PC-3 (cell line): ENCODE results near the gene NBAS. TPM values are rescaled to one million over a fixed set of nuclear protein-coding genes. Genes with fewer than 3 reads are reported as not detected.

Experiments
- ATAC-seq: fragments of 200-7000 bp; cut with Tn5 transposase; 2 replicates; pipeline ENCODE4 v1.9.1; 2020; ENCODE audit warnings: mild to moderate bottlenecking, moderate library complexity
- BruUV-seq: library from RNA; stranded (reverse); fragments of 400-500 nt; replicated peaks from 2 replicates; lab custom pipeline; 2021; lab: Mats Ljungman, UMichigan
- CTCF ChIA-PET: fragments of 300-600 bp; sonication (Branson Sonifier 250); formaldehyde crosslinking; loops from one replicate; lab custom pipeline; 2022; ENCODE audit warnings: antibody characterized with exemption; lab: Charles Lee
- POLR2A ChIA-PET: fragments of 300-600 bp; sonication (Branson Sonifier 250); formaldehyde crosslinking; loops from one replicate; lab custom pipeline; 2022; ENCODE audit warnings: antibody characterized with exemption; ENCODE audit not compliant: unreplicated experiment; lab: Charles Lee
- DNase-seq: peaks from one replicate; pipeline ENCODE4 v3.0.0-alpha.2; 2015
- H2AFZ ChIP-seq: fragments of 300-600 bp; sonication (generic); 2 replicates; pipeline ENCODE4 v1.6.0; 2016; ENCODE audit warnings: antibody characterized with exemption, low read length
- H3F3A ChIP-seq: fragments of 300-600 bp; sonication (generic); one replicate; pipeline ENCODE4 v1.6.0; 2017; ENCODE audit warnings: antibody characterized with exemption, low read length, control low read depth, mild to moderate bottlenecking; ENCODE audit not compliant: unreplicated experiment
- H3K27ac ChIP-seq: fragments of 300-600 bp; sonication (generic); 2 replicates; pipeline ENCODE4 v1.5.1; 2016; ENCODE audit warnings: mild to moderate bottlenecking, low read length
- H3K27me3 ChIP-seq: fragments of 300-600 bp; sonication (generic); 2 replicates; pipeline ENCODE4 v1.6.1; 2016; ENCODE audit warnings: low read length, mixed read lengths
- H3K36me3 ChIP-seq: fragments of 300-600 bp; sonication (generic); 2 replicates; pipeline ENCODE4 v1.6.1; 2016; ENCODE audit warnings: low read depth, mixed run types, low read length, mixed read lengths
- H3K4me1 ChIP-seq: fragments of 300-600 bp; sonication (generic); 2 replicates; pipeline ENCODE4 v1.5.1; 2016; ENCODE audit warnings: low read length; ENCODE audit not compliant: insufficient read depth
- H3K4me2 ChIP-seq: fragments of 300-600 bp; sonication (generic); 2 replicates; pipeline ENCODE4 v1.6.0; 2016; ENCODE audit warnings: low read length
- H3K4me3 ChIP-seq: fragments of 300-600 bp; sonication (generic); 2 replicates; pipeline ENCODE4 v1.5.1; 2016; ENCODE audit warnings: mild to moderate bottlenecking, low read length, mixed read lengths
- H3K79me2 ChIP-seq: fragments of 300-600 bp; sonication (generic); 2 replicates; pipeline ENCODE4 v1.6.1; 2017; ENCODE audit warnings: low read length, mixed read lengths
- H3K9ac ChIP-seq: fragments of 300-600 bp; sonication (generic); 2 replicates; pipeline ENCODE4 v1.6.0; 2016; ENCODE audit warnings: mild to moderate bottlenecking, low read length
- H3K9me2 ChIP-seq: fragments of 300-600 bp; sonication (generic); replicated peaks from 2 replicates; pipeline ENCODE4 v1.6.1; 2016; ENCODE audit warnings: mixed run types, low read length, mixed read lengths
- H3K9me3 ChIP-seq: fragments of 300-600 bp; sonication (generic); 2 replicates; pipeline ENCODE4 v1.6.1; 2016; ENCODE audit warnings: low read length, mixed read lengths
- H4K20me1 ChIP-seq: fragments of 300-600 bp; sonication (generic); 2 replicates; pipeline ENCODE4 v1.6.1; 2016; ENCODE audit warnings: low read length, mixed read lengths
- EZH2 ChIP-seq: fragments of 300-600 bp; sonication (generic); IDR thresholded peaks from one replicate; pipeline ENCODE4 v1.6.1; 2017; ENCODE audit warnings: antibody characterized with exemption, mild to moderate bottlenecking, low read length; ENCODE audit not compliant: unreplicated experiment
- EZH2phosphoT487 ChIP-seq: fragments of 300-600 bp; sonication (generic); IDR thresholded peaks from 2 replicates; pipeline ENCODE4 v1.6.1; 2018; ENCODE audit warnings: mild to moderate bottlenecking, antibody characterized with exemption, low read length, borderline replicate concordance
- intact Hi-C: fragments of 100-400 bp; cut with micrococcal nuclease; formaldehyde crosslinking; loops from 2 replicates; pipeline ENCODE4 v1.9.0; 2023
- total RNA-seq: library from RNA; depleted of rRNA; stranded (reverse); fragments of >200 nt; gene quantifications from 2 replicates; pipeline ENCODE4 v1.2.3, GENCODE V29; 2014
- TF ChIP-seq, protein P1 (sequence below): fragments of 300-600 bp; sonication (generic); conservative IDR thresholded peaks from 2 replicates; pipeline ENCODE4 v1.5.1; 2017; ENCODE audit warnings: antibody characterized with exemption, low read depth, mild to moderate bottlenecking, low read length

Gene NBAS
- total RNA-seq, 1 experiment from 2014 or later = 37.2 TPM

DNA sequence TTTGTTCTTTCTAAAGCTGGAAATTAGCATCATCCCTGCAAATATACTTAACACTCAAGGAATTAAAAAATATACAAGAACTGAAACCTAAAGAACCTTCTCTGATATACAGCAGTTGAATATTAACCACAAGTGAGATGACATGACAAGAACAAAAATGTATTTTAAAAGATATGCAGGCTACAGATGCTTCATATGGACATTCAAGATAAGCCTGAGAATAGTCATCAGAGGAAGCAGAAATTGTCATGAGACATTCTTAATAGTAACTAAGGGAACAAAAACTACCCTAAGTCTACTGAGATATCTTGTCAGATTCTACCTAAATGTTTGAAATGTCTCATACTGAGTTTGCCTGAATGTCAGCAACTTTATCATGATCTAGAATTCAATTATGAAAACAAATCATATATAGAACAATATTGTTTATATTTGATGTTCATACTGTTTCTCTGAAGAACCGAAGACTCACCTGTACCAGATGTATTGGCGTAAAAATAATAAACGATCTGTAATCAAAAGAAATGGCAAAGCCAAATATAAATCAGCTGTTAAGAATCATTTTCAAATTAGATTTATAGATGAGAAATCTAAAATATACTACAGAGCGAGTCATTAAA is 4.7 kb downstream of the NBAS start:
- DNase-seq (no peak), ATAC-seq (no peak)
- no peak overlapping the region for H2AFZ ChIP-seq
- H3K9ac ChIP-seq = no peak overlapping the region
- H3K4me3 ChIP-seq = no peak overlapping the region
- TF ChIP-seq, protein P1, sequence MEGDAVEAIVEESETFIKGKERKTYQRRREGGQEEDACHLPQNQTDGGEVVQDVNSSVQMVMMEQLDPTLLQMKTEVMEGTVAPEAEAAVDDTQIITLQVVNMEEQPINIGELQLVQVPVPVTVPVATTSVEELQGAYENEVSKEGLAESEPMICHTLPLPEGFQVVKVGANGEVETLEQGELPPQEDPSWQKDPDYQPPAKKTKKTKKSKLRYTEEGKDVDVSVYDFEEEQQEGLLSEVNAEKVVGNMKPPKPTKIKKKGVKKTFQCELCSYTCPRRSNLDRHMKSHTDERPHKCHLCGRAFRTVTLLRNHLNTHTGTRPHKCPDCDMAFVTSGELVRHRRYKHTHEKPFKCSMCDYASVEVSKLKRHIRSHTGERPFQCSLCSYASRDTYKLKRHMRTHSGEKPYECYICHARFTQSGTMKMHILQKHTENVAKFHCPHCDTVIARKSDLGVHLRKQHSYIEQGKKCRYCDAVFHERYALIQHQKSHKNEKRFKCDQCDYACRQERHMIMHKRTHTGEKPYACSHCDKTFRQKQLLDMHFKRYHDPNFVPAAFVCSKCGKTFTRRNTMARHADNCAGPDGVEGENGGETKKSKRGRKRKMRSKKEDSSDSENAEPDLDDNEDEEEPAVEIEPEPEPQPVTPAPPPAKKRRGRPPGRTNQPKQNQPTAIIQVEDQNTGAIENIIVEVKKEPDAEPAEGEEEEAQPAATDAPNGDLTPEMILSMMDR = no peak
- TF ChIP-seq EZH2 (no peak), EZH2phosphoT487 (no peak)
- H3K9me3 ChIP-seq = no peaks in the 10 kb centered on the region
- H3K27ac ChIP-seq = no peak overlapping the region
- peaks cover 10% of the 10 kb centered on the region; the same call in 1 of the 2 replicates for H3K36me3 ChIP-seq
- CTCF ChIA-PET = no interaction called here
- intact Hi-C loops = no loop called here
- H3K9me2 ChIP-seq = no peaks in the 10 kb centered on the region
- no peaks in the 10 kb centered on the region for H3F3A ChIP-seq
- no peak overlapping the region for H3K4me2 ChIP-seq
- BruUV-seq = no TSS peak
- POLR2A ChIA-PET = no interaction called here
- no peaks in the 10 kb centered on the region for H3K27me3 ChIP-seq
- H4K20me1 ChIP-seq = no peaks in the 10 kb centered on the region
- peaks cover 12% of the 10 kb centered on the region; the same call in 1 of the 2 replicates for H3K4me1 ChIP-seq
- H3K79me2 ChIP-seq = peaks cover 47% of the 10 kb centered on the region

DNA sequence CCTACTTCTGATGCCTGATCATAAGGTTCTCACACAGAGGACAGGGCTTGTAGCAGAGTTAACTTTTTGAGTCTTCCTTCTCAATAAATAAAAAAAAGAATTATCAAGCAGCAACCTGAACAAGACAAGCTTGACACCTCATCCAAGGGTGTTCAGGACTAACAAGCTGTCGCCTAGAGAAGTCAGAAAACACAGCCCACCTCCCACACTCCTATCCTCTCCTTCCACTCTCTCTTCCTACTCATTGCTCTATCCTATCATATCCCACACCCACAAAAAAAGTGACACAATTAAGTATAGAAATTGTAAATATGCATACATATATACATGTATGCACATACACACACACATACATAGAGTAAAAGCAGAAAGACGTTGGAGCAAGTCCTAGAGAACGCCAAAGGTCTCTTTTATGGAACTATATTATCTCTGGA is 5.4 kb downstream of the NBAS start:
- POLR2A ChIA-PET = no interaction called here
- CTCF ChIA-PET = no interaction called here
- Histone ChIP-seq H2AFZ (no peak overlapping the region), H3K79me2 (peaks cover 40% of the 10 kb centered on the region), H3K27me3 (no peaks in the 10 kb centered on the region), H4K20me1 (no peaks in the 10 kb centered on the region), H3K4me3 (no peak overlapping the region), H3K9me2 (no peaks in the 10 kb centered on the region), H3K4me2 (no peak overlapping the region), H3K4me1 (peaks cover 10% of the 10 kb centered on the region; the same call in 1 of the 2 replicates), H3K27ac (no peak overlapping the region), H3F3A (no peaks in the 10 kb centered on the region), H3K9ac (no peak overlapping the region), H3K36me3 (peaks cover 10% of the 10 kb centered on the region; the same call in 1 of the 2 replicates), H3K9me3 (no peaks in the 10 kb centered on the region)
- no peak for ATAC-seq
- intact Hi-C loops = no loop called here
- TF ChIP-seq EZH2 (no peak), EZH2phosphoT487 (no peak)
- TF ChIP-seq, protein P1 = no peak
- no peak for DNase-seq
- no TSS peak for BruUV-seq

DNA sequence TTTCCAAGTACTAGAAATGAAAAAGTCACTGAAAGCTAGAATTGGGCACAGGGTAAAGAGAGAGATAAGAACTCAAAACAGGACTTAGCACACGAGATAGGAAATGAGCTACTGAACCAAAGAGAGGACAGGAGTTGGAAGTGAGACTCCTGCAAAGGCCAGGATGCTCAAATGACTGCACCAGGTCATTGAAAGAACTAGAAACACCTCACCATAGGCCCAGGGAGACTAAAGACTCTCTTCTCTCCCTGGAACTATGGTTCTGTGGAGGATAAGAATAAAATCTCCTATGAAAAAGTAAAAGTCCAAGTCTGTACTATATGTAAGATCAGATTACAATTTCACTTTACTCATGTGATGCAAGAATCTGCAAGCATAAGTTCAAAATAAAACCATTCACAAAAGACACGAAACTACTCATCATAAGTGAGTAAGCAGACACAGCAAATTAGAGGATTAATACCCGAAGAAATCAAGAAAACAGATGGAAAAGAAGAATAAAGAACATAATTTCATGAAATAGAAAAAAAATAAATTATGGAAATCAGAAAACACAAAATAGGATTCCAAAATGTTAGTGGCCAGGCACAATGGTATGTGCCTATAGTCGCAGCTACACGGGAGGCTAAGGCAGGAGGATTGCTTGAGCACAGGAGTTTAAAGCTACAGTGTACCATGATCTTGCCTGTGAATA is 6.5 kb downstream of the NBAS start:
- CTCF ChIA-PET = no interaction called here

More for the DNA sequence above, 6.5 kb downstream of the NBAS start:
- POLR2A ChIA-PET = no interaction called here
- TF ChIP-seq, protein P1 = no peak
- TF ChIP-seq EZH2phosphoT487 = no peak
- TF ChIP-seq EZH2 = no peak
- no peaks in the 10 kb centered on the region for H3K9me3 ChIP-seq
- H2AFZ ChIP-seq = no peak overlapping the region
- H4K20me1 ChIP-seq = no peaks in the 10 kb centered on the region
- H3K79me2 ChIP-seq = peaks cover 29% of the 10 kb centered on the region
- intact Hi-C loops = no loop called here
- H3K4me1 ChIP-seq = peaks cover 7% of the 10 kb centered on the region; the same call in 1 of the 2 replicates
- no peaks in the 10 kb centered on the region for H3K9me2 ChIP-seq
- H3K4me2 ChIP-seq = no peak overlapping the region
- ATAC-seq = no peak
- H3K27me3 ChIP-seq = no peaks in the 10 kb centered on the region
- H3K9ac ChIP-seq = no peak overlapping the region
- DNase-seq = no peak
- peaks cover 10% of the 10 kb centered on the region; the same call in 1 of the 2 replicates for H3K36me3 ChIP-seq
- no TSS peak for BruUV-seq
- H3K4me3 ChIP-seq = no peak overlapping the region
- H3K27ac ChIP-seq = no peak overlapping the region
- H3F3A ChIP-seq = no peaks in the 10 kb centered on the region
